Astrocyte (in vitro differentiated cells and primary cell): ENCODE data around the gene SAMD9L.

Source experiments
- CTCF ChIP-seq: IDR thresholded peaks from 2 replicates; pipeline ENCODE4 v1.5.1; 2011; ENCODE audit warnings: low read depth, mild to moderate bottlenecking, inconsistent platforms, low read length, moderate library complexity; ENCODE audit not compliant: insufficient read depth
- EZH2 ChIP-seq: IDR thresholded peaks from 2 replicates; pipeline ENCODE4 v1.6.1; 2012; ENCODE audit warnings: mild to moderate bottlenecking, low read length, inconsistent platforms; ENCODE audit not compliant: insufficient read depth

- TF ChIP-seq CTCF, result no peak
- no peak for TF ChIP-seq EZH2
Observed at GRCh38 chr7:93160410-93160809, 12.2 kb upstream of the SAMD9L start.
